Mesangial cell (primary cell): ENCODE data around the gene SMIM29. TPM values are rescaled to one million over a fixed set of nuclear protein-coding genes. Genes with fewer than 3 reads are reported as not detected.

Source experiments
- total RNA-seq: library from RNA; depleted of rRNA; stranded (reverse); fragments of >200 nt; gene quantifications from 2 replicates; pipeline ENCODE4 v1.2.3, GENCODE V29; 2015

SMIM29 gene
- 35.2 and 39.3 TPM in 2 replicates for total RNA-seq

GRCh38 chr6:34248727-34249468 is at the start of gene SMIM29:
SMIM29 (minus strand) TSS chr6:34249006; CDS start chr6:34247791, 1,215 bp downstream.

GRCh38 chr6:34236443-34237315 is 12.1 kb downstream of the SMIM29 start, which contains the start of gene HMGA1:
HMGA1 (plus strand) TSS chr6:34236873; CDS start chr6:34240781, 3,908 bp downstream.

Other genes with a start within 250 kb of the SMIM29 start
- 0.89 TPM in 1 of 2 replicates, not detected in the other for gene GRM4, start 102.9 kb downstream of the SMIM29 start, total RNA-seq
- gene HMGA1, start 12.1 kb downstream of the SMIM29 start, total RNA-seq, result 401 and 1,014 TPM in 2 replicates
- 13.2 and 20.9 TPM in 2 replicates for gene NUDT3, start 143.7 kb upstream of the SMIM29 start, total RNA-seq
- 3,024 and 3,153 TPM in 2 replicates for gene RPS10, start 177.1 kb upstream of the SMIM29 start, total RNA-seq
- gene PACSIN1, start 217.1 kb upstream of the SMIM29 start, total RNA-seq, result 0.13 TPM in 1 of 2 replicates, not detected in the other